HL-60 (cell line): ENCODE data around the gene DLL3.
A peak's percentile ranks its signal among the peaks of the same experiment; 100 is the strongest.

Experiments used
- CTCF ChIP-seq: IDR thresholded peaks from one replicate; pipeline ENCODE4 v1.5.1; 2011; ENCODE audit warnings: low read length, control low read depth, inconsistent platforms; ENCODE audit not compliant: insufficient read depth
- POLR2AphosphoS5 ChIP-seq: IDR thresholded peaks from 2 replicates; pipeline ENCODE4 v1.6.1; 2012; ENCODE audit warnings: low read depth
- TF ChIP-seq, protein P1 (sequence below): IDR thresholded peaks from 2 replicates; pipeline ENCODE4 v1.6.1; 2012; ENCODE audit warnings: low read depth; ENCODE audit not compliant: insufficient replicate concordance

GRCh38 chr19:39502640-39503417 is 4.1 kb downstream of the DLL3 start:
- TF ChIP-seq CTCF (peak; percentile 55), POLR2AphosphoS5 (no peak)
- TF ChIP-seq, protein P1, sequence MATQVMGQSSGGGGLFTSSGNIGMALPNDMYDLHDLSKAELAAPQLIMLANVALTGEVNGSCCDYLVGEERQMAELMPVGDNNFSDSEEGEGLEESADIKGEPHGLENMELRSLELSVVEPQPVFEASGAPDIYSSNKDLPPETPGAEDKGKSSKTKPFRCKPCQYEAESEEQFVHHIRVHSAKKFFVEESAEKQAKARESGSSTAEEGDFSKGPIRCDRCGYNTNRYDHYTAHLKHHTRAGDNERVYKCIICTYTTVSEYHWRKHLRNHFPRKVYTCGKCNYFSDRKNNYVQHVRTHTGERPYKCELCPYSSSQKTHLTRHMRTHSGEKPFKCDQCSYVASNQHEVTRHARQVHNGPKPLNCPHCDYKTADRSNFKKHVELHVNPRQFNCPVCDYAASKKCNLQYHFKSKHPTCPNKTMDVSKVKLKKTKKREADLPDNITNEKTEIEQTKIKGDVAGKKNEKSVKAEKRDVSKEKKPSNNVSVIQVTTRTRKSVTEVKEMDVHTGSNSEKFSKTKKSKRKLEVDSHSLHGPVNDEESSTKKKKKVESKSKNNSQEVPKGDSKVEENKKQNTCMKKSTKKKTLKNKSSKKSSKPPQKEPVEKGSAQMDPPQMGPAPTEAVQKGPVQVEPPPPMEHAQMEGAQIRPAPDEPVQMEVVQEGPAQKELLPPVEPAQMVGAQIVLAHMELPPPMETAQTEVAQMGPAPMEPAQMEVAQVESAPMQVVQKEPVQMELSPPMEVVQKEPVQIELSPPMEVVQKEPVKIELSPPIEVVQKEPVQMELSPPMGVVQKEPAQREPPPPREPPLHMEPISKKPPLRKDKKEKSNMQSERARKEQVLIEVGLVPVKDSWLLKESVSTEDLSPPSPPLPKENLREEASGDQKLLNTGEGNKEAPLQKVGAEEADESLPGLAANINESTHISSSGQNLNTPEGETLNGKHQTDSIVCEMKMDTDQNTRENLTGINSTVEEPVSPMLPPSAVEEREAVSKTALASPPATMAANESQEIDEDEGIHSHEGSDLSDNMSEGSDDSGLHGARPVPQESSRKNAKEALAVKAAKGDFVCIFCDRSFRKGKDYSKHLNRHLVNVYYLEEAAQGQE: no peak
